Measurements from ENCODE around the gene IZUMO4.

Gene IZUMO4

DNA sequence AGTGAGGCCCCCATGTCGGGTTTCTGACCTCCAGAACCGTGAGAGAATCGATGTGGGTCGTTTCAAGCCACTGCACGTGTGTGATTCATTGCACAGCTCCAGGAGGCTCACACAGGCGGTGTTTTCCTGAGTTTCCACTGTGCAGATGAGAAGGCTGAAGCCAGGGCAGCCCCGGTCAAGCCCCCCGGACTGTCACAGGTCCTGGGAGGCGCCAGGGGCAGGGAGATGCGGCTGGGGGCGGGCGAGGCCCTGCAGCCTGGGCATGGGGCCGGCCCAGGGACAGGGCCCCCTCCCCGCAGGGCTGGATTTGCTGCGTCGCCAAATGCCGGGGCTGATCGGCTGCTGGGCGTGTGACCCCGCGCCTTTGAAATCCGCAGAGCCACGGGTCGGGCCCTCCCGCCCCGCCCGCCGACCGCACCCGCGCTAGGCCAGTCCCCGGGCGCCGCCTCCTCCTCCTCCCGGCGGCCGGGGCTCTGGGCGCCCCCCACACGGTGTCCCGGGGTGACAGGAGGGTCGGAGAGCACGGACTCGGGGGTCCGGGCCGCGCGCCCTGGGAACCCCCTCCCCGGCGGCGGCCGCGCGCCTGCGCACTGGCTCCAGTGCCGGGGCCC is 35.7 kb upstream of the IZUMO4 start:
- Histone ChIP-seq H3K27me3 (ENCODE audit: control insufficient read depth in 1 of 2, insufficient read depth in 2 of 2, low read length in 2 of 2) (no peaks in the 10 kb centered on the region), H3K4me3 (ENCODE audit: low read length in 2 of 2) (peak overlapping the region; percentile 73 to 86), H3K36me3 (ENCODE audit: control insufficient read depth in 2 of 2, insufficient read depth in 2 of 2, low read length in 2 of 2) (no peaks in the 10 kb centered on the region), H3K4me1 (ENCODE audit: control insufficient read depth, insufficient read depth, low read length) (peaks cover 50% of the 10 kb centered on the region), H3K9ac (ENCODE audit: low read length in 2 of 2) (peak overlapping the region; percentile 90 to 94), H3K27ac (ENCODE audit: low read length) (peak overlapping the region; percentile 98), H3K9me3 (ENCODE audit: control insufficient read depth in 2 of 2, low read length in 2 of 2) (no peaks in the 10 kb centered on the region)

DNA sequence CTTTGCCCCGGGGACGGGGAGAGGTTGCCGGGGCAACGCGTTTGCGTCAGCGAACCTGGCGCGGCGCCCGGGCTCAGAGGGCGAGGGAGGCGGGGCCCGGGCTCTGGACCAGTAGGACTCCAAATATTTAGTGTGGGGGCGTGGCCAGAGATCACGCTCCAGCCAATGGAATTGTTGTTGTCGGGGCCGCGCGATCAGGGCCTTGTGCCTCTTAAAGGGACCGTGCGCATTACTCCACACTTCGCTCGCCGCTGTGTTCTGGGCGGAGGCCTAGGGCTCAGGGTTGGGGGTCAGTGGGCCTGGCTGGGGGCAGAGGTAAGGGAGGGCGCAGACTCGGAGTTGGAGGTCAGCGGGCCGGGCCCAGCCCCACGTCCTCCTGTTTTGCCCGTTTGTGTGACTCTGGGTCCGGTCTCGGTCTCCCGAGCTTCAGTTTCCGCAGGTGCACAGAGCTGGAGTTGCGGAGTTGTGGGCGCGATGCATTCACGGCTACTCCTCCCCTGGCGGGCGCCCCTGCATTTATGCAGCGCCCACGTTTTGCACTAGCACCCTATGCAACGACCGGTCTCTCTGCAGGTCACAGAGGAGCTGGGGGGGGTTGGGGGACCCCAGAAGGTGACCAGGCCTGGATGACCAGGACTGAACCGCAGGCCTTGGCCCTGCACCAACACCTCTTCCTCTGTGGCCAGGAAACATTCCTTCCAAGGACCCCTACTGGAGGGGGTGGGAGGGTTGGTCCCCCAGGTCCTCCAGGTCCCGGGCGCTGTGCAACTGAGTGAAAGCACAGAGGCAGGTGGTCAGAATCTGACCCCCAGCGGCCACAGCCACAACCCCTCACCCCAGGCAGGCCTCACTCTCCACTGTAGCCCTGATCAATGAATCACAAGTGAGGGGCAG is 35.0 kb upstream of the IZUMO4 start:
- Histone ChIP-seq H3K27me3 (ENCODE audit: control insufficient read depth in 1 of 2, insufficient read depth in 2 of 2, low read length in 2 of 2) (no peaks in the 10 kb centered on the region), H3K4me3 (ENCODE audit: low read length in 2 of 2) (peak overlapping the region; percentile 85 to 86), H3K9me3 (ENCODE audit: control insufficient read depth in 2 of 2, low read length in 2 of 2) (no peaks in the 10 kb centered on the region), H3K36me3 (ENCODE audit: control insufficient read depth in 2 of 2, insufficient read depth in 2 of 2, low read length in 2 of 2) (no peaks in the 10 kb centered on the region), H3K4me1 (ENCODE audit: control insufficient read depth, insufficient read depth, low read length) (peaks cover 44% of the 10 kb centered on the region), H3K9ac (ENCODE audit: low read length in 2 of 2) (peak overlapping the region; percentile 82 to 94), H3K27ac (ENCODE audit: low read length) (peak overlapping the region; percentile 98)

DNA sequence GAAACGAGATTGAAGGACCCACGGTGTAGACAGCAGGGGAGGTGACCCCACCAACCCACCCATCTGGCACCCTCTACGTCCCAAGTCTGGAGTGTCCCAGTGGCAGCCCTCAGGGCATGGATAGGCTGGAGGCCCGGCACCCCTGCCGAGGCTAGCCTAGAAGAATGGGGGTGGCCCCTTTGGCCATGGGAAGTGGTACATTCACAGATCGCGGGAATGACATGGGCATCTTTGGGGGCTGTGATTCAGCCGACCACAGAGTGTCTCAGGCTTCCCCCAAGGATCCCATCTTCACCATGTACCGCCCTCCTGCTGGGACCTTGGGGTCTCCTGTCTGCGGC is 34.4 kb upstream of the IZUMO4 start:
- Histone ChIP-seq H3K4me3 (ENCODE audit: low read length in 2 of 2) (peak overlapping the region; percentile 85 to 86), H3K4me1 (ENCODE audit: control insufficient read depth, insufficient read depth, low read length) (peaks cover 42% of the 10 kb centered on the region), H3K27ac (ENCODE audit: low read length) (no peak overlapping the region), H3K36me3 (ENCODE audit: control insufficient read depth in 2 of 2, insufficient read depth in 2 of 2, low read length in 2 of 2) (no peaks in the 10 kb centered on the region), H3K9ac (ENCODE audit: low read length in 2 of 2) (peak overlapping the region; percentile 81 to 82), H3K9me3 (ENCODE audit: control insufficient read depth in 2 of 2, low read length in 2 of 2) (no peaks in the 10 kb centered on the region), H3K27me3 (ENCODE audit: control insufficient read depth in 1 of 2, insufficient read depth in 2 of 2, low read length in 2 of 2) (no peaks in the 10 kb centered on the region)

DNA sequence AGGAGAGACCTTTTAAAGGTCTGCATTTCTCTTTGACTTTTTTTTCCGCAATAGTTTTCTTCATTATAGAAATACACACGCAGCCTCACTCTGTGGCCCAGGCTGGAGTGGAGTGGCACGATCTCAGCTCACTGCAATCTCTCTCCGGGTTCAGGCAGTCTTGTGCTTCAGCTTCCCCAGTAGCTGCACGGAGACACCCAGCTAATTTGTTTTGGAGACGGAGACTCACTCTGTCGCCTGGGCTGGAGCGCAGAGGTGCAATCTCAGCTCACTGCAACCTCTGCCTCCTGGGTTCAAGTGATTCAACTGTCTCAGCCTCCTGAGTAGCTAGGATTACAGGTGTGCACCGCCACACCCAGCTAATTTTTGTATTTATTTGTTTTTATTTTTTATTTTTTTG is 33.9 kb upstream of the IZUMO4 start:
- H3K4me1 ChIP-seq (ENCODE audit: control insufficient read depth, insufficient read depth, low read length): peaks cover 38% of the 10 kb centered on the region
- H3K27me3 ChIP-seq (ENCODE audit: control insufficient read depth in 1 of 2, insufficient read depth in 2 of 2, low read length in 2 of 2): no peaks in the 10 kb centered on the region
- H3K27ac ChIP-seq (ENCODE audit: low read length): no peak overlapping the region
- no peaks in the 10 kb centered on the region for H3K9me3 ChIP-seq (ENCODE audit: control insufficient read depth in 2 of 2, low read length in 2 of 2)
- H3K9ac ChIP-seq (ENCODE audit: low read length in 2 of 2): no peak overlapping the region
- no peaks in the 10 kb centered on the region for H3K36me3 ChIP-seq (ENCODE audit: control insufficient read depth in 2 of 2, insufficient read depth in 2 of 2, low read length in 2 of 2)
- no peak overlapping the region for H3K4me3 ChIP-seq (ENCODE audit: low read length in 2 of 2)

DNA sequence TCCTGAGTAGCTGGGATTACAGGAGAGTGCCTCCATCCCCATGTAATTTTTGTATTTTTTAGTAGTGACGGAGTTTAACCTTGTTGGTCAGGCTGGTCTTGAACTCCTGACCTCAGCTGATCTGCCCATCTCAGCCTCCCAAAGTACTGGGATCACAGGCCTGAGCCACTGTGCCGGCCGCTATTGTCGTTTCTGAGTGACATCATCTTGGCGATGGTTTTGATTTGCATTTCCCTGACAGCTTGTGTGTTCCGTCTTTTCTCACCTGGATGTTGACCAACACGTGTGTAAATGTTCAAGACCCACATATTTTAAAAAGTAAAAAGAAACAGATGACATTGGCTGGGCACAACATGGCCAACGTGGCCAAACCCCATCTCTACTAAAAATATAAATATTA is 32.9 kb upstream of the IZUMO4 start:
- H3K9me3 ChIP-seq (ENCODE audit: control insufficient read depth in 2 of 2, low read length in 2 of 2): no peaks in the 10 kb centered on the region
- peaks cover 35% of the 10 kb centered on the region for H3K4me1 ChIP-seq (ENCODE audit: control insufficient read depth, insufficient read depth, low read length)
- no peaks in the 10 kb centered on the region for H3K36me3 ChIP-seq (ENCODE audit: control insufficient read depth in 2 of 2, insufficient read depth in 2 of 2, low read length in 2 of 2)
- no peak overlapping the region for H3K27ac ChIP-seq (ENCODE audit: low read length)
- H3K9ac ChIP-seq (ENCODE audit: low read length in 2 of 2): no peak overlapping the region
- no peak overlapping the region for H3K4me3 ChIP-seq (ENCODE audit: low read length in 2 of 2)
- no peaks in the 10 kb centered on the region for H3K27me3 ChIP-seq (ENCODE audit: control insufficient read depth in 1 of 2, insufficient read depth in 2 of 2, low read length in 2 of 2)

DNA sequence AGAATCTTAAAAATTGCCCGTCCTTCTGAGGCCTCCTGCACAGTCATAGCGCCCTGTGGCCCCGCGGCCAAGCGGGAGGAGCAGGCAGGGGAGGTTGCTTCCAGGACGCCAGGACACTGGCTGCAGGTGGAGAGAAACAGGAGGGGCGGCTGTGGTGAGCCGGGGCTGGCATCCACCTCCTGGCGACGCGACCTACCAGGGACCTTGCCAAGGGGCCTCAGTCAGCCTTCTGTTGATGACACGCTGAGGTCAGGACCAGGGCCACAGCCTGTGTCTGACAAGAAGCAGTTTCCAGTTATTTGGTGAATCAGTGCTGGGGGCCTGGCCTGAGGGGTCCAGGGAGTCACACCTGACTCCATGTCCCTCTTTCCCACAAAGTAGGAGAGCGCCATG is 32.3 kb upstream of the IZUMO4 start:
- Histone ChIP-seq H3K4me1 (ENCODE audit: control insufficient read depth, insufficient read depth, low read length) (peaks cover 30% of the 10 kb centered on the region), H3K27me3 (ENCODE audit: control insufficient read depth in 1 of 2, insufficient read depth in 2 of 2, low read length in 2 of 2) (no peaks in the 10 kb centered on the region), H3K9ac (ENCODE audit: low read length in 2 of 2) (peak overlapping the region; percentile 19 to 29), H3K36me3 (ENCODE audit: control insufficient read depth in 2 of 2, insufficient read depth in 2 of 2, low read length in 2 of 2) (no peaks in the 10 kb centered on the region), H3K9me3 (ENCODE audit: control insufficient read depth in 2 of 2, low read length in 2 of 2) (no peaks in the 10 kb centered on the region), H3K27ac (ENCODE audit: low read length) (peak overlapping the region; percentile 1), H3K4me3 (ENCODE audit: low read length in 2 of 2) (peak overlapping the region in 1 of 2 donors; percentile 15)

DNA sequence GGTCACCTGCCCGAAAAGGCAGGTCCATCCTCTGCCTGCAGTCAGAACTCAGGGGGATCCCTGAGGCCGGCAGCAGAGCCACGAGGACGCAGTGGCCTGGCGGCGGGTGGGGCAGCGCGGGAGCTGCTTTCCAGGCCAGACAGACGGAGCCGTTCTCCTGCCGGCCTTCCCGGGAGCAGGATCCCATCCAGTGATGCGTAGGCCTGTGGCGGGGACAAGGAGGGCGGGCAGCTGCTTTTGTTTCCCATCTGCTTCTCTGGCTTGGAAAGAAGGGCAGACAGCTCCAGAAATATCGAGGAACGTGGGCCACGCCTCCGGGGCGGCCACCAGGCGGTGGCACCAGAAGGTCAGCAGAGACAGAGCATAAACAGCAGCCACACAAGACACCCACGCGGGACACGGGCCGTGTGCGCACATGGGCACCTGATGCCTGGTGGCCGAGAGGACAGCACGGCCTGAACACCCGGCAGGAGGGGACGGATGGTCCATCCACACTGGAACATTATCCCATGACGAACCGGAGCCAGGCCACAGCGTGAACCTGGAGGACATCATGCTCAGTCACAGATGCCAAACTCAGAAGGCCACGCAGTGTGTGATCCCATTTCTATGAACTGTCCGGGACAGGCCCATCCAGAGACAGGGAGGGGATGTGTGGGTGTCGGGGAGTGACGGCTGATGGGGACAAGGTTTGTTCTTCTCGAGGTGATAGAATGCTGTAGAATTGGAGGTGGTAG is 31.8 kb upstream of the IZUMO4 start:
- H3K9me3 ChIP-seq (ENCODE audit: control insufficient read depth in 2 of 2, low read length in 2 of 2): no peaks in the 10 kb centered on the region
- peak overlapping the region; percentile 19 to 29 for H3K9ac ChIP-seq (ENCODE audit: low read length in 2 of 2)
- no peaks in the 10 kb centered on the region for H3K36me3 ChIP-seq (ENCODE audit: control insufficient read depth in 2 of 2, insufficient read depth in 2 of 2, low read length in 2 of 2)
- H3K4me3 ChIP-seq (ENCODE audit: low read length in 2 of 2): peak overlapping the region in 1 of 2 donors; percentile 40
- no peaks in the 10 kb centered on the region for H3K27me3 ChIP-seq (ENCODE audit: control insufficient read depth in 1 of 2, insufficient read depth in 2 of 2, low read length in 2 of 2)
- peak overlapping the region; percentile 1 for H3K27ac ChIP-seq (ENCODE audit: low read length)
- peaks cover 30% of the 10 kb centered on the region for H3K4me1 ChIP-seq (ENCODE audit: control insufficient read depth, insufficient read depth, low read length)

DNA sequence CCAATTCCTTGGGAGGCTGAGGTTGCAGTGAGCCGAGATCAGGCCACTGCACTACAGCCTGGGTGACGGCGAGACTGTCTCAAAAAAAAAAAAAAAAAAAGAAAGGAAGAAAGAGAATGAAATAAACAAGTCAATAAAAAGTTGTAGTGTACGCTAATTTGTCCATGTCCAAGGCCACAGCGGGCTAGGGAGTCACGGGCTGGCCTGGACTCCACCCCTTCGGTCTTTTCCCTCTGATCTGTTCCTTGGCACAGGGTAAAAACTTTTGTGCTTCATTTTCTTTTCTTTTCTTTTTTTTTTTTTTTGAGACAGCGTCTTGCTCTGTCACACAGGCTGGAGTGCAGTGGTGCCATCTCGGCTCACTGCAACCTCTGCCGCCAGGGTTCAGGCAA is 26.3 kb upstream of the IZUMO4 start:
- Histone ChIP-seq H3K9me3 (ENCODE audit: control insufficient read depth in 2 of 2, low read length in 2 of 2) (no peaks in the 10 kb centered on the region), H3K36me3 (ENCODE audit: control insufficient read depth in 2 of 2, insufficient read depth in 2 of 2, low read length in 2 of 2) (peaks cover 17 to 23% of the 10 kb centered on the region in 2 donors), H3K9ac (ENCODE audit: low read length in 2 of 2) (no peak overlapping the region), H3K27me3 (ENCODE audit: control insufficient read depth in 1 of 2, insufficient read depth in 2 of 2, low read length in 2 of 2) (no peaks in the 10 kb centered on the region), H3K4me1 (ENCODE audit: control insufficient read depth, insufficient read depth, low read length) (peaks cover 7% of the 10 kb centered on the region), H3K27ac (ENCODE audit: low read length) (no peak overlapping the region), H3K4me3 (ENCODE audit: low read length in 2 of 2) (no peak overlapping the region)

DNA sequence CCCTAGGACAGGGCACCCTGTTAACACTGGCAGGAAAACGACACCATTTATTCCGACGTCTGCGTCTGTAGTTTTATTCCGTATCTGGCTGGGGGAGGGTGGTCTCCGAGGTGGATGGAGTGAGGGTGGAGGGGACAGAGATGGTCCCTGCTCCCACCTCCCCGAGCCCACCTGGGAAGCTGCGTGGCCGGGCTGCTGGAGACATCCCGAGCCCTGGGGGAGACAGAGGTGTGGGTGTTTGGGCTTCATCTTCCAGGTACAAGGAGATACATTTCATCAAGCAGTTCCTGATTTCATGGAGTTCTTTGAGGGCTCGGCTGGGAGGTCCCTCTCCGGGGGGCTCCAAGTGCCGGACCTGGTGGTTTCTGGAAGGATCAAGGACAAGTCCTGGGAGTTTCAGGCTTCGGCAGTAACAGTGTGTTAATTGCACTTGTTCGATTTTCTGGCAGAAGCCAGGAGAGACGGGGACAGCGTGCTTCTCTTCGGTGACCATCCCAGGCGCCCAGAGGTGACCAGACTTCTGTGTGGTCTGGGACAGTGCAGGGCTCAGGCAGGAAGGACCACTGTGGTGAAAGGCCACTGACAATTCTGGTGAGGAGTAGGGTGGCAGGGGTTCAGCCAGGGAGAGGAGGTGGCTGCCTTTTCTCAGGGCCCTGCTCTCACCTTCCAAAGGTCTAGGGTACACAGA is 25.6 kb upstream of the IZUMO4 start:
- Histone ChIP-seq H3K9ac (ENCODE audit: low read length in 2 of 2) (no peak overlapping the region), H3K4me3 (ENCODE audit: low read length in 2 of 2) (no peak overlapping the region), H3K27ac (ENCODE audit: low read length) (no peak overlapping the region), H3K9me3 (ENCODE audit: control insufficient read depth in 2 of 2, low read length in 2 of 2) (no peaks in the 10 kb centered on the region), H3K27me3 (ENCODE audit: control insufficient read depth in 1 of 2, insufficient read depth in 2 of 2, low read length in 2 of 2) (no peaks in the 10 kb centered on the region), H3K36me3 (ENCODE audit: control insufficient read depth in 2 of 2, insufficient read depth in 2 of 2, low read length in 2 of 2) (peaks cover 17 to 27% of the 10 kb centered on the region in 2 donors), H3K4me1 (ENCODE audit: control insufficient read depth, insufficient read depth, low read length) (peaks cover 7% of the 10 kb centered on the region)

DNA sequence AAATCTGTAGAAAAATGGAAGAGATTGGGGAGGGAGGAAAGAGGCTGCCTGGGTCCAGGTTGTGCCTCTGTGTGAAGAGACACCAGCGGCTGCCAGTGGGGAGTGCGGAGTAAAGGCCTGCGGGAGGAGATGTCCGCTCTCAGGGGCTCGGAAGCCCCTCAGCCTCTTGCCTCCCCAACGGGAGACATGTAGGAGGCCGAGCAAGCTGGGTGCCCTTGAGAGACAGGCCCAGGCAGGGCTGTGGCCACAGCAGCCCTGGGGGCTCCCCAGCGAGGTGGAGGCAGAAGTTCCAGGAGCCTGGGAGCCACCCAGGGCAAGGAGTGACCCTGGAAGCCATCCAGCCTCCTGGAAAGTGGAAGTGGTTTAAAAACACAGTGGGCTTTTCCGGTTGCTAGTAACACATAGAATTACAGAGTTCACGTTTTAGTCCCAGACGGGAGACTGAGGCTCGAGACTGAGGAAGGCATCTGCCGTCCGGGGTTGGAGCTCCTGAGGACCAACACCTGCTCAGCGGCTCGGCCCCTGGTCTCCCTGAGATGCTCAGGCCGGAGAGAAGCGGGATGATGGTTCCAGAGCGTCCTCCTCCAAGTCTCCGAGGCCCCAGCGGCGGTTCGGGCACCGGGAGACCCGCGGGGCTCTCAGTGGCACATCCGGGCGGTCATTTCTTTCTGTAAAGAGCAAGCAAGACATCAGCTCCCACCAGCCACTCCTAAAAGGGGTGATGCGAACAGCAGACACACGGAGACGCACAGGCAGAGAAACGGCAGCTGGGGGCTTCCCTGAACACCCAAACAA is 23.8 kb upstream of the IZUMO4 start:
- no peaks in the 10 kb centered on the region for H3K27me3 ChIP-seq (ENCODE audit: control insufficient read depth in 1 of 2, insufficient read depth in 2 of 2, low read length in 2 of 2)
- peaks cover 7% of the 10 kb centered on the region for H3K4me1 ChIP-seq (ENCODE audit: control insufficient read depth, insufficient read depth, low read length)
- no peak overlapping the region for H3K9ac ChIP-seq (ENCODE audit: low read length in 2 of 2)
- no peaks in the 10 kb centered on the region for H3K9me3 ChIP-seq (ENCODE audit: control insufficient read depth in 2 of 2, low read length in 2 of 2)
- no peak overlapping the region for H3K27ac ChIP-seq (ENCODE audit: low read length)
- peaks cover 34 to 41% of the 10 kb centered on the region in 2 donors for H3K36me3 ChIP-seq (ENCODE audit: control insufficient read depth in 2 of 2, insufficient read depth in 2 of 2, low read length in 2 of 2)
- no peak overlapping the region for H3K4me3 ChIP-seq (ENCODE audit: low read length in 2 of 2)

All from stomach smooth muscle (tissue), 2 donors.